Mesodermal cell (in vitro differentiated cells): ENCODE data around the gene LTBR.

Source experiments
- H3K27ac ChIP-seq: 2 replicates; pipeline ENCODE4 v1.7.0; 2013; ENCODE audit warnings: mild to moderate bottlenecking, low read depth, low read length, moderate library complexity; ENCODE audit not compliant: severe bottlenecking
- H3K36me3 ChIP-seq: 2 replicates; pipeline ENCODE4 v1.7.1; 2013; ENCODE audit warnings: mild to moderate bottlenecking, low read length, moderate library complexity; ENCODE audit not compliant: control insufficient read depth, insufficient read depth
- H3K4me1 ChIP-seq: one replicate; pipeline ENCODE4 v1.7.1; 2013; ENCODE audit warnings: mild to moderate bottlenecking, low read length; ENCODE audit not compliant: insufficient read depth, control insufficient read depth, poor library complexity, severe bottlenecking
- H3K4me3 ChIP-seq: 2 replicates; pipeline ENCODE4 v1.7.0; 2013; ENCODE audit warnings: low read length, control low read depth, mild to moderate bottlenecking; ENCODE audit not compliant: insufficient read depth, poor library complexity, severe bottlenecking; ENCODE audit errors: extremely low read depth
- H3K9me3 ChIP-seq: 2 replicates; pipeline ENCODE4 v1.7.1; 2013; ENCODE audit warnings: mild to moderate bottlenecking, low read length, moderate library complexity; ENCODE audit not compliant: control insufficient read depth
- WGBS, 2 experiments: methylation state at CpG; one replicate each; pipeline ENCODE4 v1.1.5; 2013; ENCODE audit warnings: missing lambda C conversion rate in 2 of 2; ENCODE audit not compliant: insufficient coverage in 2 of 2; 5-methylcytosine and 5-hydroxymethylcytosine counted together

The LTBR gene

DNA sequence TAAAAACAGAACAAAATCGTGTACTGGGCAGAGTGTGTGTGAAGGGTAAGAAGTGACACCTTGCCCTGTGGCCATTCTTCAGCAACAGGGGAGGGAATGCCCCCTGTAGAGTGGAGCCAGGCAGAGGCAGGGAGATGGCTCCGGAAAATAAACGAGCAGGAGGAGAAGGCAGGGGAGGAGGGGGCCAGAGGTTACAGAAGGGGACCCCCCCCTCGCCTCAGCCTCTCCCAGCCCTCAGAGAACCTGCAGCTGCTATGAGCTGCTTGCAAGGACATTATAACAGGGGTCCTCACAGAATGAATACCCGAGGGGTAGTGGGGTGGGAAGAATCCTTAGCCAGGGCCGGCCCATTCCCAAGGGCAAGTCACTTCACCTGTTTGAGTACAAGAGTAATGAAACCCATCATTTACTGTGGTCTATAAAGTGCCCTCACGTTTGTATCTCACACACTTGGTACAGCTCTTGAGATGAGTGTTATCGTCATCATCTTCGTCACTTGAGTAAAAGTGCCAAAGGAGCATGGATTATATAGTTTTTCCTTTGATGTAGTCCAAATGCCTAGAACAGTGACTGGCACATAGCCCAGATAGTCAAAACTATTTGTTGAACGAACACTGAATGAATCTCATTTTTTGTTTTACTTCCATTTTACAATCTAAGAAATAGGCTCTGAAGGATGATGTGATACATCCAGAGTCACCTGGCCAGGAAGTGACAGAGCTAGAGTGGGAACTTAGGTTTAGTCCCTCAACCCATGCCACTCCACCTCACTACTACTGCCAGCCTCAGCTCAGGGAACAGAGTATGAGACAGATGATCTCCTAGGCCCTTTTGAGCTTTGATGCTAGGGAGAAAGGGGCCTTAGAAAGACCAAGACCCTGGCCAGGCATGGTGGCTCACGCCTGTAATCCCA lies 23.1 kb upstream of the LTBR start:
- H3K27ac ChIP-seq, result no peak overlapping the region
- WGBS, 2 experiments, result 87 to 97% methylated on average over 3 to 7 of the region's 11 CpGs
- H3K36me3 ChIP-seq, result no peaks in the 10 kb centered on the region

GRCh38 chr12:6361834-6362233 lies 22.1 kb upstream of the LTBR start:
- no peak overlapping the region for H3K27ac ChIP-seq
- WGBS, 2 experiments, result 92 to 97% methylated on average over 14 of the region's 14 CpGs
- H3K36me3 ChIP-seq, result no peaks in the 10 kb centered on the region
- no peaks in the 10 kb centered on the region for H3K9me3 ChIP-seq
- peaks cover 5% of the 10 kb centered on the region for H3K4me1 ChIP-seq
- H3K4me3 ChIP-seq, result no peak overlapping the region

More for the DNA sequence above, 23.1 kb upstream of the LTBR start:
- H3K4me1 ChIP-seq, result peaks cover 5% of the 10 kb centered on the region
- H3K4me3 ChIP-seq, result no peak overlapping the region
- H3K9me3 ChIP-seq, result no peaks in the 10 kb centered on the region

DNA sequence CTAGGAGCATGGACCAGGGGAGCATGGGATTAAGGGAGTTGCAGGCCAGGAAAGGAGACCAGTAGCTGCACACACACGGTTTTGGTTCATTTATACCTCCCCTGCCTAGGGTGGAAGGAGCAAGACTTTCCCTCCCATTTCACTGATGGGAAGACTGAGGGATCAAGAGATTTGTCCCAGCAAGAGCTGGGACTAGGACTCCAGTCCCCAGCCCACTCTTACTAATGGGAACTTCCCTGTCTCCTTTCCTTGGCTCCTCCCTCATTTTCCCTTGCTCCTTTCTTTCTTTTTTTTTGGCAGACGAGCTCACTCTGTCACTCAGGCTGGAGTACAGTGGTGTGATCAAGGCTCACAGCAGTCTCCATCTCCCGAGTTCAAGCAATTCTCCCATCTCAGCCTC lies 21.6 kb upstream of the LTBR start:
- Histone ChIP-seq H3K27ac (no peak overlapping the region), H3K9me3 (no peaks in the 10 kb centered on the region), H3K4me3 (no peak overlapping the region), H3K4me1 (peaks cover 5% of the 10 kb centered on the region), H3K36me3 (no peaks in the 10 kb centered on the region)
- 80 to 89% methylated on average over 1 to 2 of the region's 3 CpGs for WGBS, 2 experiments

- H3K36me3 ChIP-seq, result no peaks in the 10 kb centered on the region
- H3K4me3 ChIP-seq, result peak overlapping the region; percentile 49
- 100% methylated on average over 1 of the region's 4 CpGs; no CpG with 5 or more reads in 1 of the 2 experiments for WGBS, 2 experiments
- peaks cover 5% of the 10 kb centered on the region for H3K4me1 ChIP-seq
- no peaks in the 10 kb centered on the region for H3K9me3 ChIP-seq
- H3K27ac ChIP-seq, result no peak overlapping the region
These were observed 21.0 kb upstream of the LTBR start for GRCh38 chr12:6363010-6363329.

GRCh38 chr12:6363330-6364043 lies 20.5 kb upstream of the LTBR start:
- WGBS, 2 experiments, result 16 to 21% methylated on average over 38 to 43 of the region's 59 CpGs
- Histone ChIP-seq H3K4me1 (peaks cover 5% of the 10 kb centered on the region), H3K36me3 (no peaks in the 10 kb centered on the region), H3K9me3 (no peaks in the 10 kb centered on the region), H3K27ac (no peak overlapping the region), H3K4me3 (peak overlapping the region; percentile 49)

DNA sequence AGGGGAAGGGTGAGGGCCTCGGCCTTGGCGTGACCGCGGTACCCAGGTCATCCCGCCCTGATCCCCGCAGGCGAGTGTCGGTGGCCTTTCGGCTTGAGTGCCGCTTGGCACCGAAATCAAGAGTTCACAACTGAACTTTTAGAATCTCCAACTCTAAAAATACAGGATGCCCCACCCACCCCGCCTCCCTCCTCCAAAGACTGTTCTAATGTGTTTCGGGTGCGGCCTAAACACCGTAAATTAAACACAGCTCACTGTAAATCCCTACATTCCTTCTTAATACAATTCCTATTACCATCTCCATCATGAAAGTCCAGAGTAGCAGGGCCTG lies 20.0 kb upstream of the LTBR start:
- no peaks in the 10 kb centered on the region for H3K36me3 ChIP-seq
- H3K4me1 ChIP-seq, result peaks cover 6% of the 10 kb centered on the region
- WGBS, 2 experiments, result 75 to 80% methylated on average over 14 to 15 of the region's 15 CpGs
- H3K9me3 ChIP-seq, result no peaks in the 10 kb centered on the region
- H3K4me3 ChIP-seq, result peak overlapping the region; percentile 49
- H3K27ac ChIP-seq, result no peak overlapping the region

- Histone ChIP-seq H3K9me3 (no peaks in the 10 kb centered on the region), H3K36me3 (no peaks in the 10 kb centered on the region), H3K27ac (no peak overlapping the region), H3K4me3 (no peak overlapping the region), H3K4me1 (peaks cover 17% of the 10 kb centered on the region)
- WGBS, 2 experiments, result 78 to 86% methylated on average over 5 to 9 of the region's 11 CpGs
These were observed 16.6 kb upstream of the LTBR start for GRCh38 chr12:6367065-6367968.

DNA sequence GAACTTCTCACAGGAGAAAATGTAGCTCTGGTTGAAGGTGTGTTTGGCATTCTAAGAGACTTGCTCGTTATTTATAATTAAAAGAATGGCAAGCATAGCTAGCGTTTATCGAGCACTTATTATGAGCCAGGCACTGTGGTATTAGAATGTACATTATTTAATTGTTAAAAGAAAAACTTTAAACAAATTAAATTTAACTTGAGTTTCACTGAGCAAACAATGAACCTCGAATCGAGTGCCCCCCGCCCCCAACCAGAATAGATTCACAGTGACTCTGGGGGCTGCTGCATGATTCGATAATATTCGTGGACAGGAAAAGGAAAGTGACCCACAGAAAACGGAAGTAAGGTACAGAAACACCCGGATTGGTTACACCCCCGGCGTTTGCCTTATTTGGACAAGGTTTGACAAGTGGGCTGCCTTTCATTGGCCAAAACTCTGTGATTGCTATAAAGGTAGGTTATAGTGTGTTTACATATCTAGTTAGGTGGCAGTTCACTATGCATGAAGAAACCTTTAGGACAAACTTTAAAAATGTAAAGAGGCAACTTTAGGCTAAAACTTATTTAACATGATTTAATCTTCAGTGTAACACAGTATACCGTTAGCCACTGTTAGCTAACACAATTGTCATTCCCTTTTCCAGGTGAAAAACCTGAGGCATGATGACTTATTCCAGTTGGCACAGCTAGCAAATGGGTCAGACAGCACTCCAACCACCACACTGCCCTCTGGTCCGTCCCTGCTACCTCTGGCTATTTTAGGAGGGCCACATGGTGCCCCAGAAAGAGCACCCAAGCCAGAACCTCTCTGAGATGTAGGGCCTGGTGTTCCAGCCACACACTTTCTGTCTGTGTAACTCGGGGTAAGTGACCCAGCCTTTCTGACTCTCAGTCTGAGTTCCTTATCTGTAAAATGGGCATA lies 15.7 kb upstream of the LTBR start:
- whole genome bisulfite sequencing, 2 experiments, result 86 to 90% methylated on average over 11 of the region's 15 CpGs

DNA sequence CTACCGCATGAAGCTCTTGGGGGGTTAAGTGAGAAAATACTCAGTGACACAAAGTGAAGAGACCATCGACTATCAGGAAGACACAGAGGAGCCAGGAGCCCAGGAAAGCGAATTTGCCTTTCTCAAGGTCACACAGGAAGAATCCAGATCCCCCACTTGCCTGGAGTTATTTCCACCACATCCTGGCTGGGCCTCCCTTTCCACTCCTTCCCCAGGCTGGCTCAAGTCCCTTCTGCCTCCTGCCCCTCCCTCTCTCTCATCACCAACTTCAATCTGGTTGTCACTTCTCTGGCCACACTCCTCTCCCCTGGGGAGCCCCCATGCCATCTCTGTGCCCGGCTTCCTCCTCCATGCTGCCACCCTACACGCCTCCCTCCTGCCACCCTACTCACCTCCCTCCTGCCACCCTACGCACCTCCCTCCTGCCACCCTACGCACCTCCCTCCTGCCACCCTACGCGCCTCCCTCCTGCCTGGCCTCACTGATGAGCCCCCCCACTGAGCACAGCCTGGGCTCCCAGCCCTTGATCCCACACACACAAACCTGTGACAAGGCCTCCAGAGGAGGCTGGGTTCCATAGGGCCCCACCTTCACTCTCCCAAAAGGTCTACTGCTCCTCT lies 14.9 kb upstream of the LTBR start:
- H3K4me3 ChIP-seq, result no peak overlapping the region
- no peaks in the 10 kb centered on the region for H3K36me3 ChIP-seq
- H3K9me3 ChIP-seq, result no peaks in the 10 kb centered on the region
- H3K27ac ChIP-seq, result no peak overlapping the region
- 75 to 87% methylated on average over 6 to 8 of the region's 9 CpGs for WGBS, 2 experiments
- H3K4me1 ChIP-seq, result peaks cover 27% of the 10 kb centered on the region

More for the DNA sequence above, 15.7 kb upstream of the LTBR start:
- Histone ChIP-seq H3K4me1 (peaks cover 24% of the 10 kb centered on the region), H3K4me3 (no peak overlapping the region), H3K36me3 (no peaks in the 10 kb centered on the region), H3K27ac (no peak overlapping the region), H3K9me3 (no peaks in the 10 kb centered on the region)
